Ishikawa (cell line): ENCODE results near the gene SCRN2.

ENCODE experiments used
- NFIC ChIP-seq: IDR thresholded peaks from 2 replicates; pipeline ENCODE4 v1.6.1; 2012
- RAD21 ChIP-seq: IDR thresholded peaks from 2 replicates; pipeline ENCODE4 v1.6.1; 2012; ENCODE audit warnings: low read depth

DNA sequence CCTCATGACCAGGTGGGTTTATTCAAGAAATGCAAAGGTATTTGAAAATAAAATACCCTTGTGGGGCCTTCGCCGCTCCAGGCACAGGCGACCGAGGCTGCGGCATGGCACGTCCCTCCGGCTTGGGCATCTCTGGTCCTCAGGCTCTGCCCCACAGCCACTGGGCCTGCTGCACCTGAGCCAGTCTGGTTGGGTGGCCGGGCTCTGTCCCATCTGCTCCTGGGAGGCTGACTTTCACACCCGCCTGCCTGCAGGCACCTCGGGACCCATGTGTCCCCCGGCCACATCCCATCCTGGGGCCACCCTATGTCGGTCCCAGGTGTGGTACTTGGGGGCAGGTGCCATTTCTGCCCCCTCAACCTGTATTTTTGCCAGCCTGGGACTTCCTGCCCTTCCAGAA, 40.4 kb downstream of the SCRN2 start:
- no peak for TF ChIP-seq RAD21
- TF ChIP-seq NFIC: no peak
